ENCODE measurements around the gene PACS2. TPM values are rescaled to one million over a fixed set of nuclear protein-coding genes. Genes with fewer than 3 reads are reported as not detected.

Gene PACS2
- total RNA-seq, 1 donor from 2014 or later, result 22.5 TPM

DNA sequence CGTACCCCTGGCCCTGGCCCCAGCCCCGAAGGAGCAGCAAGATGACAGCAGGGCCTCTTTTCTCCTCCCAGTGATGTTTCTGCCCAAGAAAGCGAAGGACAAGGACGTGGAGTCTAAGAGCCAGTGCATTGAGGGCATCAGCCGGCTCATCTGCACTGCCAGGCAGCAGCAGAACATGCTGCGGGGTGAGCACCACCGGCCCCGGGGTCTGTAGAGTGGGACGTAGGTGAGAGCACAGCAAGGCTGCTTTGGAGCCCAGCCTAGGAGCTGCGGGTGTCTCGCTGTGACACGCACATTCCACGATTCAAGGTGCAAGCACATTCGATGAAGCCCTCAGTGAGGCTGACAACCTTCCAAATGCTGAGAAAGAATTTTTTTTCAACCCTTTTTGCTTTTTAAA is 78.6 kb downstream of the PACS2 start:
- no peaks in the 10 kb centered on the region for H3K4me1 ChIP-seq
- H3K36me3 ChIP-seq, result no peaks in the 10 kb centered on the region
- no peaks in the 10 kb centered on the region for H3K9me3 Mint-ChIP-seq
- no peaks in the 10 kb centered on the region for H3K27me3 Mint-ChIP-seq (ENCODE audit: insufficient read depth, low read depth)
- H3K9ac ChIP-seq, result no peak overlapping the region
- H3F3A ChIP-seq (ENCODE audit: low read depth), result no peaks in the 10 kb centered on the region
- H3K4me3 ChIP-seq, result no peak overlapping the region
- no peak for DNase-seq (ENCODE audit: low spot score)
- peaks cover 12% of the 10 kb centered on the region for H3K4me1 Mint-ChIP-seq
- peaks cover 1% of the 10 kb centered on the region for H3K36me3 Mint-ChIP-seq
- no peak overlapping the region for H3K4me3 Mint-ChIP-seq
- peaks cover 9% of the 10 kb centered on the region for H3K27me3 ChIP-seq
- no peak overlapping the region for H3K4me2 ChIP-seq
- no peaks in the 10 kb centered on the region for H3K9me3 ChIP-seq (ENCODE audit: low read depth)
- TF ChIP-seq, protein P1, sequence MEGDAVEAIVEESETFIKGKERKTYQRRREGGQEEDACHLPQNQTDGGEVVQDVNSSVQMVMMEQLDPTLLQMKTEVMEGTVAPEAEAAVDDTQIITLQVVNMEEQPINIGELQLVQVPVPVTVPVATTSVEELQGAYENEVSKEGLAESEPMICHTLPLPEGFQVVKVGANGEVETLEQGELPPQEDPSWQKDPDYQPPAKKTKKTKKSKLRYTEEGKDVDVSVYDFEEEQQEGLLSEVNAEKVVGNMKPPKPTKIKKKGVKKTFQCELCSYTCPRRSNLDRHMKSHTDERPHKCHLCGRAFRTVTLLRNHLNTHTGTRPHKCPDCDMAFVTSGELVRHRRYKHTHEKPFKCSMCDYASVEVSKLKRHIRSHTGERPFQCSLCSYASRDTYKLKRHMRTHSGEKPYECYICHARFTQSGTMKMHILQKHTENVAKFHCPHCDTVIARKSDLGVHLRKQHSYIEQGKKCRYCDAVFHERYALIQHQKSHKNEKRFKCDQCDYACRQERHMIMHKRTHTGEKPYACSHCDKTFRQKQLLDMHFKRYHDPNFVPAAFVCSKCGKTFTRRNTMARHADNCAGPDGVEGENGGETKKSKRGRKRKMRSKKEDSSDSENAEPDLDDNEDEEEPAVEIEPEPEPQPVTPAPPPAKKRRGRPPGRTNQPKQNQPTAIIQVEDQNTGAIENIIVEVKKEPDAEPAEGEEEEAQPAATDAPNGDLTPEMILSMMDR (IDR thresholded peaks at IDR 0.05), result no peak
- TF ChIP-seq EZH2phosphoT487 (IDR thresholded peaks at IDR 0.05) (no peak), EZH2 (IDR thresholded peaks at IDR 0.05) (no peak)
- H4K20me1 ChIP-seq (ENCODE audit: low read depth), result no peaks in the 10 kb centered on the region
- H2AFZ ChIP-seq (replicated peaks), result no peak overlapping the region
- H3K79me2 ChIP-seq (ENCODE audit: low read depth), result no peaks in the 10 kb centered on the region
- H3K27ac Mint-ChIP-seq, result no peak overlapping the region
- H3K27ac ChIP-seq, result no peak overlapping the region

GRCh38 chr14:105394714-105395537 is 80.4 kb downstream of the PACS2 start:
- Mint-ChIP-seq H3K27ac (peak overlapping the region; percentile 59), H3K4me1 (peaks cover 10% of the 10 kb centered on the region), H3K27me3 (ENCODE audit: insufficient read depth, low read depth) (no peaks in the 10 kb centered on the region), H3K9me3 (peaks cover 4% of the 10 kb centered on the region), H3K36me3 (peaks cover 5% of the 10 kb centered on the region), H3K4me3 (no peak overlapping the region)
- Histone ChIP-seq H3K4me2 (no peak overlapping the region), H3K27me3 (peaks cover 9% of the 10 kb centered on the region), H3K9me3 (ENCODE audit: low read depth) (no peaks in the 10 kb centered on the region), H3K9ac (no peak overlapping the region), H3F3A (ENCODE audit: low read depth) (no peaks in the 10 kb centered on the region), H4K20me1 (ENCODE audit: low read depth) (no peaks in the 10 kb centered on the region), H3K4me1 (peaks cover 4% of the 10 kb centered on the region), H2AFZ (replicated peaks) (no peak overlapping the region), H3K79me2 (ENCODE audit: low read depth) (no peaks in the 10 kb centered on the region), H3K27ac (no peak overlapping the region), H3K4me3 (no peak overlapping the region), H3K36me3 (no peaks in the 10 kb centered on the region)
- TF ChIP-seq EZH2 (IDR thresholded peaks at IDR 0.05), result no peak
- TF ChIP-seq, protein P1 (IDR thresholded peaks at IDR 0.05), result no peak
- TF ChIP-seq EZH2phosphoT487 (IDR thresholded peaks at IDR 0.05), result no peak
- DNase-seq (ENCODE audit: low spot score), result no peak

- H3K27ac Mint-ChIP-seq, result no peak overlapping the region
- H3K4me1 ChIP-seq, result peaks cover 4% of the 10 kb centered on the region
- H3K27ac ChIP-seq, result no peak overlapping the region
- no peak overlapping the region for H2AFZ ChIP-seq (replicated peaks)
- H3K27me3 ChIP-seq, result peaks cover 9% of the 10 kb centered on the region
- H3K36me3 Mint-ChIP-seq, result peaks cover 10% of the 10 kb centered on the region
- H3K4me3 Mint-ChIP-seq, result no peak overlapping the region
- no peaks in the 10 kb centered on the region for H3F3A ChIP-seq (ENCODE audit: low read depth)
- H3K36me3 ChIP-seq, result no peaks in the 10 kb centered on the region
- peaks cover 7% of the 10 kb centered on the region for H3K9me3 Mint-ChIP-seq
- TF ChIP-seq, protein P1 (IDR thresholded peaks at IDR 0.05), result no peak
- TF ChIP-seq EZH2 (IDR thresholded peaks at IDR 0.05) (no peak), EZH2phosphoT487 (IDR thresholded peaks at IDR 0.05) (no peak)
- H3K4me2 ChIP-seq, result no peak overlapping the region
- H3K27me3 Mint-ChIP-seq (ENCODE audit: insufficient read depth, low read depth), result no peaks in the 10 kb centered on the region
- no peak overlapping the region for H3K4me3 ChIP-seq
- H3K79me2 ChIP-seq (ENCODE audit: low read depth), result no peaks in the 10 kb centered on the region
- H3K9me3 ChIP-seq (ENCODE audit: low read depth), result no peaks in the 10 kb centered on the region
- no peak overlapping the region for H3K9ac ChIP-seq
- H3K4me1 Mint-ChIP-seq, result peaks cover 10% of the 10 kb centered on the region
- no peaks in the 10 kb centered on the region for H4K20me1 ChIP-seq (ENCODE audit: low read depth)
- DNase-seq (ENCODE audit: low spot score), result no peak
These were observed 80.9 kb downstream of the PACS2 start for GRCh38 chr14:105395538-105395854.
